Tongue (tissue), 2 donors: ENCODE measurements around the gene POLR3G. TPM values are rescaled to one million over a fixed set of nuclear protein-coding genes. Genes with fewer than 3 reads are reported as not detected.
A peak's percentile ranks its signal among the peaks of the same experiment; 100 is the strongest.

Experiments used
- DNase-seq: peaks from one replicate; pipeline ENCODE4 v3.0.0-alpha.2; 2015
- total RNA-seq: library from RNA; depleted of rRNA; stranded (reverse); fragments of >200 nt; gene quantifications from one replicate; pipeline ENCODE4 v1.2.3, GENCODE V29; 2014

POLR3G gene, protein sequence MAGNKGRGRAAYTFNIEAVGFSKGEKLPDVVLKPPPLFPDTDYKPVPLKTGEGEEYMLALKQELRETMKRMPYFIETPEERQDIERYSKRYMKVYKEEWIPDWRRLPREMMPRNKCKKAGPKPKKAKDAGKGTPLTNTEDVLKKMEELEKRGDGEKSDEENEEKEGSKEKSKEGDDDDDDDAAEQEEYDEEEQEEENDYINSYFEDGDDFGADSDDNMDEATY
- total RNA-seq = 1.5 TPM

DNA sequence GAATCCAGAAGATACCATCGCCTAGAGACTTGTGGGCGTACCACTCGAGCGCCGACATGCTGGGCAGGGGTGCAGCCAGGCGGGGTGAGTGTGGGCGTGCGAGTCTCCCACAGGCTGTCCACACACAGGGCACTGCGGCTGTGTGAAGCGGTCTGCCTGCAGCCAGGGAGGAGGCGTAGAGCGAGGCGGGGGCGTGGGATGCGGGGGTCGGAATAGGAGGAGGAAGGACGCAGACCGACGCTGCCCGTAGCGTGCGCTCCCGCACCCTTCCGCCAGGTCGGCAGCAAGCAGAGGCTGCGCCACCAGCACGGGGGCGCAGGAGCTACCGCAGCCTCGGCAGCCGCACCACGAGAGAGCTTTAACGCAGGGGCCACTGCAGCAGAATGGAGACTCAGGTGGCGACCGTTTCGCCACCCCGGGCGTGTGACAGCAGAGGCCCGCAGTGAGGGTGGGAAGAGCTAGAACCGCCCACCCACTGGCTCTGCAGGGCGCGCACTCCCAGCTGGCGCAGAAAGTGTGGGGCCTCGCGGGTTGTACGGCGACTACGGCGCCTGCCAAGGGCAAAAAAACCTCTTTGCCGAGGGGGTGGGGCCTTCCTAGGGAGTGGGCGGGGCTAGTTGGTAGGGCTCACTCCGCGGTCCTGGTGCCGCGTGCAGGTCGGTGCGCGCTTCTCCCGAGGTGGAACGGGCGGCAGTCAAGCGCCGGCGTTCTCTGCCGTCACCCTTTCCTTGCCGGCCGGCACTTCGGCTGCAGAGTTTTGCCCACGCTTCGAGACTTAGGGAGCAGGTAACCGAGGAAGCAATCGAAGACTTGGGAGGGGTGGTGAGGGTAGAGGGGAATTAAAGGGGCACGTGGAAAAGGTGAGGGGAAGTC lies at the start of gene POLR3G, which contains the start of gene MBLAC2:
Gene POLR3G (plus strand): TSS at position 630 of the 873 bp plus-strand sequence. CDS start 10,704 bp downstream, outside the sequence.
Gene MBLAC2 (minus strand): TSS at position 537 of the 873 bp plus-strand sequence. CDS start 479 bp downstream, at position 58.
- peak; percentile 97 for DNase-seq

DNA sequence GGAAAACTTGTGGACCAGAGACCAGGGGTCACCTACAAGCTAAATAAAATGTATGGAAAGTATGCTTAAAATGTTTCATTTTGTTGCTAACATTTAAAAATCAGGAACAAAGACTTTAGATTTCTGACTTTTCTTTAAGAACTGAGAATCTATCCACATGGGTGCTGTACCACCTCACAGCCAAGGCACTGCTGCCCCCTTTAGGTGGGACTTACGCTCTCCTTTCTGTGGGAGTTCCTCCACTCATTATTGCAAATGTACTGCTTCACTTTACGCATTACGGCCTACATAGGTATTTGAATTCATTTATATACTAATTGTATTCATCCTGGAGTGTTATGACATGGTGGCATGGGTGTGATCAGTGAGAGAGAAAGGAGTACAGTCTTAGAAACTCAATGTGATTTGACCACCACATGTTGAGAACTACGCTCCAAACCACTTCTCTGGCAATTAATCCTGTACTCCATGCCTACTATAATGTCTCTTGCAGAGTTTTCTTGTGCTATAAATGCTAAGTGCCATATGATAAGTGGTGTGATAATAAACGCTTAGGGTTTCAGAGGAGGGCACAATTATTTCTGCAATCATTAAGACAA lies 40.4 kb upstream of the POLR3G start:
- peak; percentile 48 for DNase-seq

DNA sequence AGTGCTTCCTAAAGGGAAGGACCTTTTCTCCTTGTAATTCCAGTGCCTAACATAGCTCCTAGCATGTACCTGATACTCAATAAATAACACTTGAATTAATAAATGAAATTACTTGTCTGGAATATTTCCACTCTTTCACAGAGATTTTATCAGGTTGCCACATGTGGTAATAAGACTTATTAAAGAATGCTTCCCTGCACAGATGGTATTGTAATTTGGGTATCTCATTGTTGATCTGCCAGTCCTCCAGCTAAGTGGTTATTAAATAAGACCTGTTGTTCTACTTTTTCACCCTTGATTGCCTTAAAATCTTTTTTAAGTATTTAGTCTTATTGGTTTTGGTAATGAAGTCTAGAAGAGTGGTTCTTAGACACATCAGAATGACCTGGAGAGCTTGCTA lies 37.0 kb upstream of the POLR3G start:
- no peak for DNase-seq

DNA sequence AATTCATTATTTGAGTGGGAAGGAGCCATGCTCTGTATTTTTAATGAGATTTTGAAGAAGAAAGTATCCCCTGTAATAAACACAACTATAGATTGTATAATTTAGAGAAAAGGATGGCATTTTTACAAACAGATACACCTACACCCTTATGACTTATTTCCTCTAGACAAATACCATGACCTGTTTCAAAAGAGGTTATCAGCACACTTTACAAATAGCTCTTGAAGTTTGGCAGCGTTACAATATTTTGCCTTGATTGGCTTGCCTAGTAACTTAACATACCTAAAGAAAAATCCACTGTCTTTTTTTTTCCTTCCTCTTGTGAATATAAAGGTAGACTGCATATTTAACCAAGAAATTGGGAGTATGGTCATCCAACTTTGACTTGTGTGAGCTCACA lies 36.6 kb upstream of the POLR3G start:
- no peak for DNase-seq

DNA sequence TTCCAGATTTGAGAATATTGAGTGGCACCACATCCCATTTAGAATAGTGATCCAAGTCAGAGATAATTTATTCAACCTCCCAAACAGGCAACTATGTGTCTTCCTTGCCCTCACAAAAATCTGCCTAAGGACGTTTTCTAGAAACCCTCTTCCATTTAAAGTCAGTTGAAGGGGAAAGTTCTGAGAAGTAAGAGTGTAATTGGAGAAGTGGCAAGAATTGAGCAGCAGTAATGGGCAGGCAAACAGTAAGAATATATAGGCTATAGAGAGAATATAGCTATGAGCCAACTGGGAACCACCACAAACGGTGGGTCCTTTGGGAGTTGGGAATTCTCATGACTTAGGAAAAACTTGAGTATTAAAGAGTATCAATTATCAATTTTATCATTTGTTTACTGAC lies 34.0 kb upstream of the POLR3G start:
- no peak for DNase-seq

DNA sequence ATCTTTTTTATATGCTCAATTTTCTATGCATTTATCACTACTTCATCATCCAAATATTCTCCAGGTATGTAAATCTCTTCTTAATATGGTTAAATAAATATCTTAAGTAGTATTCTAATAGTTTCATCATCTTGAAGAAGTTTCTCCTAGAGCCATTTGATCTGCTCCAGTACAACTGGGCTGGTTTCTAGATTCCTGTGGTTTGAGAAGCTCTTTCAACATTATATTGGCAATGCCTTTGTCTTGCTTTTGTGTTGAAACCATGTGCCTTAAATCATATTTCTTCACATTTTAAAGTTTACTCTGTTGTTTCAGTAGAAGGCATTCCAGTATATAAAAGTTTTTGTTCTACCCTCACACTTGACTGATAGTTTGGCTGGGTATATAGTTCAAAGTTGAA lies 27.7 kb upstream of the POLR3G start:
- no peak for DNase-seq

DNA sequence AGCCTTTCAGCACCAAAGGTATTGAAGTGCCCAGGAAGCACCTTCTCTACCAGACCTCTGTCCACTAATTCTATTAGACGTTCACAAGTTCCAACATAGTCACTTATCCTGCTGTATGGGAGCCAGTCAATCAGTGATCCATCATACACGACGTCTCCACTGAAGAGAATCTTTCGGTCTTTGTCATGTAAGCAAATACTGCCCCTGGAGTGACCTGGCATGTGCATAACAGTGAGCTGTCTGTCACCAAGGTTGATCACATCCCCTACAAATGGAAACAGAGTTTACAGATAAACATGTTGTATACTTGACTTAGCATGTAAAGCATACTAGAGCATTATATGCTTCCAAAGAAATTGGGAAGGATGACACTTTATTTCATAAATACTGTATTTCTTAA lies 13.4 kb upstream of the POLR3G start:
- DNase-seq = no peak

DNA sequence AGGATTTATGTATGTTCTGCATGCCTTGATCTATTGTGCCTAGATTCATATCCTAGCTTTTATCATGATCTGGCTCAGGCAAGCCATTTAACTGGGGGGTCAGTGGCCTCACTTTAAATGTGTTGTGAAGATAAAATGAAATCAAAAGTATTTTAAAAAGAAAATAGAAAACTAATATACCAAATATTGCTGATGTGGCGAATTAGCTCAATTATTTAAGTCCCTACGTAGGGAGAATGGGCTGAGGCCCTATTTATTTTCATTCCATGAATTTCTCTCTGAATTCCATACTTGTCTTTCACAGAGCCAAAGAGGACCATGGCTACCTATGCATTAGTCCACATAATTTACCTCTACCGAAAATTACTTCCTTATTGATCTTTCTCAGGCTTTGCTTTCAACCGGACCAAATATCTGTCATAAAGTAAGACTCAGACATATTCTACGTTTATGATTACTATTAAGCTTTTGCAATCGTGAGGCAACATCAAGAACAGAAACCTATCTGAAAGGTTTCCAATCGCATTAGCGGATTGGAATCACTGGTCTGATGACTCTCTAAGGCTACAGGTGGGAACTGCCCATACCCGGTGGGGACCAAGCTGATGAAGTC lies 1.8 kb upstream of the POLR3G start:
- DNase-seq = no peak

DNA sequence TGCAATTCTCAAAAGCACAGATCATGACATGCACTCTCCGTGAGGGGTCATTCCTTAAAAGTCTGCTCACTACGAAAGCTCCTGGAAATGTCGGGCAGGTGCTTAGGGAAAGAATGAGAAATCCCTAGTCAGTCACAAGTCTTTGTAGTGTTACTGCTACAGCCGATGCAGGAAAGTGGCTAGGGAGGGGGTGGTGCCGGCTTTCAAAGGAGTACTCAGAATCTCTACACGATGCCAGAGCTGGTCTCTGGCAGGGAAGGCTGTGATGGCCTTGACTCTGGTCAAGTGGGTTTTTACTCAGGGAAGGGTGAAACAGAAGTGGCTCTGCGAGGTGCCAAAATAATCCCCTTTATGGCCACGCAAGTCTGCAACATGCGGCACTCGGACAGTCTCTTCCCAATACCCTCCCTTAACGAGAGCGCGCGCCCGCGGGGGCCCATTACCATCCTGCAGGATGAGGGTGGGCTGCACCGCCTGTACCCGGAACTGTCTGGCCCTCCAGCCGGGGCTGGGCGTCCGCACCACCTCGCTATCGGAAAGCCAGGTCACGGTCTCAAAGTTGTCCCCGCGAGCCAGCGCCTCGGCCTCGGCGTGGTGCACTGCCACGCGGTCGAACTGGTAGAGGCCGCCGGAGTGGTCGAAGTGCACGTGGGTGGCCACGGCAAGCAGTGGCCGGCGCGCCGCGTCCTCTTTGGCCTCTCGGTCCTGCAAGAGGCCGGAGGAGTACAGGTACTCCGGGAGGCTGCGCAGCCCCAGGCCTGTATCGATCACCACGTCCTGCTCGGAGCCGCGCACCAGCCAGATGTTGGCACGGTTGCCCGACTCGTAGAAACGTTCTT lies 1.0 kb upstream of the POLR3G start:
- DNase-seq = peak; percentile 26

DNA sequence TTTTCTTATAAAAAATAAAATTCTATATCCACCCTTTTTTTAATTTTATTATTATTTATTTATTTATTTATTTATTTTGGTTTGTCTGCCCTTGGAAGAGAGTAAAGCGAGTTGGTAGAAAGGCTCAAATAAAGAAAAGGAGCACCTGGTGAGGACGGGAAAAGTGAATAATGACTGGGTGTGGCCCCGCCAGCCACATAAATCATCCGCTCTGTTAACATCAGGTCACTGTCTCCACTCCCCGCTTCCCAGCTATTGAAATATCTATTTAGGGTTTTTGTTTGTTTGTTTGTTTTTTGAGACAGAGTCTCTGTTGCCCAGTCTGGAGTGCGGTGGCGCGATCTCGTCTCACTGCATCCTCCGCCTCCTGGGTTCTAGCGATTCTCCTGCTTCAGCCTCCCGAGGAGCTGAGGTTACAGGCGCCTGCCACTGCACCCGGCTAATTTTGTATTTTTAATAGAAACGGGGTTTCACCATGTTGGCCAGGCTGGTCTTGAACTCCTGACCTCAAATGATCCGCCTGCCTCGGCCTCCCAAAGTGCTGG lies 844 bp downstream of the POLR3G start:
- DNase-seq = no peak

DNA sequence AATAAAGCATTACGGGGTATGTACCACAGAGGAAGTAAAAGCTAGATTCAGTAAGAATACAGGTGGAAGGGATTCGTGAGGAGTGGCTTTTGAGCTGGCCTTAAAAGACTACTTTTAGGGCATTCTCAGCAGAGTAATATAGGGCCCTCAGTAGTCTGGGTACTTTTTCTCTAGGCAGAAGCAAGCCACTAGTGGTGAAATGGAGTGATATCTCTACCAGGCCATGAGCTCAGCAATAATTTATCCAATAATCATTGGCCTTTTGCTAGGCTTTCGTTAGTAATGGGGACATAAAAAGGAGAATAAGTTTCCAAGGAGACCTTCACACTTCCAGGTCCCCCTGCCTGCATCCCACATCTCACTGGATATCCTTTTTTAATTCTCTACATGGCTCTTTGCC lies 1.7 kb downstream of the POLR3G start:
- DNase-seq = no peak

DNA sequence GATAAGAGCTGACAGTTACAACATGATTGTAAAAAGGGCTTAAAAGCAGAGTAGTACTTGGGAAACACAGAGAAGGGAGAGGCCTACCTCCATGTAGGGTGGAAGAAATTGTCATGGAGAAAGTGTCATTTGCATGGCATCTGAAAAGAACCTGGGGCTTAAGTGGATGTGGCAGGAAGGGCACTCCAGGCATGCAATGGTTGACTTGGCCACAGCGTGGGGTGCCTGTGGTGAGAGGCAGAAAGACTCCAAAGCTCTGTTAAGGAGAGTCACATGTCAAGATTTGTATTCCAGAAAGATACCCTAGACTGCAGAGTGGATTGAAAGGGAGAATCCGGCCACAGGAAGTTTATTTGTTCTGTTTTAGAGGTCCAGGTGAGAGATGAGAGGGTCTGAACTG lies 2.4 kb downstream of the POLR3G start:
- no peak for DNase-seq

DNA sequence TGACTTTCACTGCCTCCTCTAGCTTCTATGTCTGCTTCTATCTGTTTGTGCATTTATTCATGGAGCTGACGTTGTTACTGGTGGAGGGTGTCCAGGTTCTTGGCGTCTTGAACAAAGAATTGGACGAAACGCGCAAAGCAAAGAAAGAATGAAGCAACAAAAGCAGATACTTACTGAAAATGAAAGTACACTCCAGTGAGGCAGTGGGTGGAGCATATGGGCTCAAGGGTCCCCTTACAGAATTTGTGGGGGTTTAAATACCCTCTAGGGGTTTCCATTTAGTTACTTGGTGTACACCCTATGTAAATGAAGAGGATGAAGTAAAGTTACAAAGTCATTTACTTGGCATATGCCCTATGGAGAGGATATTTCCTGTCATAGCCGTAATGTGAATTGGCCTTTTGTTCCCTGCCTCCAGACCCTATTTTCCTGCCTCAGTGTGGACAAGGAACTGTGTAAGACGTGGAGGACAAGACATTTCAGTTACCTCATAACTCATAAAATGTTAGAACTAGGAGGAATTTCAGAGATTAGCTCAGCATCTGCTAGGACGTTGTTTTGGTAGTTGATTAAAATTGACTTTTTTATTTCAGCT lies 3.1 kb downstream of the POLR3G start:
- no peak for DNase-seq

DNA sequence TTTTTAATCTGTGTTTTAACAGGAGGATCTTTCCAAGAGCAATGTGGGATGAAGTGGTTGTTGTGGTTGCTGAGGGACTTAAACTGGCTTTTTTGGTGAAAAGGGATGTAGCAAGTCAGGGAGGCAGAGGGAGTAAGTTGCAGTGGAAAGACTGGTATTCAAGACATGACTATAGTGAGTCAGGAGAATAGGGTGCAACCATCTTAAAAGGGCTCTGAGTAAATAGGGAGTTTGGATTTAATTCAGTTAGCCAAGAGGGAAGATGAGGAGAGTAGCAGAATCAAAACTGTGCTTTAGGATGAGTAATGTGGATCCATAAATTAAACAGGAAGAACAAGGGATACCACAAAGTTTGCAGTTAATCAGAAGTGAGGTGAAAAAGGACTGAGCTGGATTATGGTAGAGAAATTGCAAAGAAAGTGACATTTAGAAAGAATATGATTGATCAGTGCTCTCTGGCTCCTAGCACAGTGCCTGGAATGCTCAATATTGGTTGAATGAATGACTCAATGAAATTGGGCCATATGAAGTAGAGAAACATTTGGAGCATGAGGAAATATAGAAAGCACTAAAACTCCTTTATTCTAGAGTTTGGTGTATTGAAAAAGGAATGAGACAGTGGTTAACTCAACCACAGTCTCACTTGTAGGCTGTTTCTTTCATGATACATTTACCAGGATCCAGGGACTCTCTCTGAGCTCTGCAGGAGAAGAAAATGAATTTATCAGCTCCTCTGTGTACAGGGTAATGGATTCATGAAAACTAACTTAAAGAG lies 5.1 kb downstream of the POLR3G start:
- DNase-seq = no peak

DNA sequence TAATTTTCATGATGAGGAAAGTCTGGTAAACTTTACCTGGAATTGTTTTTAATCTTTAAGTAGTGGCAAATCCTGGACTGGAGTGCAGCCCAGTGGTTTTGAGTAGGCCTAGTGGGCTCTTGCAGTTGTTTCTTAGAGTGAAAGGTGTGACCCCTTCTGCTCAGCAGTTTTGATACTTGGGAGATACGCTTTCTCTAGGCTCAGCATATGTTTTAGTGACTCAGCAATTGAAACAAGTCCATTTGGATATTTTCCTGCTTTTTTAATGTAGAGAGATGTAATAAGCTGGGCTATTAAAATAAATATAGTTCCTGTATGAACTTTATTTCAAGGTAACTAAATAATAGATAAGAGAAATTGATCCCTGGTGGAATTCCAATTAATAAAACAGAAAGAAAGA lies 6.0 kb downstream of the POLR3G start:
- no peak for DNase-seq

DNA sequence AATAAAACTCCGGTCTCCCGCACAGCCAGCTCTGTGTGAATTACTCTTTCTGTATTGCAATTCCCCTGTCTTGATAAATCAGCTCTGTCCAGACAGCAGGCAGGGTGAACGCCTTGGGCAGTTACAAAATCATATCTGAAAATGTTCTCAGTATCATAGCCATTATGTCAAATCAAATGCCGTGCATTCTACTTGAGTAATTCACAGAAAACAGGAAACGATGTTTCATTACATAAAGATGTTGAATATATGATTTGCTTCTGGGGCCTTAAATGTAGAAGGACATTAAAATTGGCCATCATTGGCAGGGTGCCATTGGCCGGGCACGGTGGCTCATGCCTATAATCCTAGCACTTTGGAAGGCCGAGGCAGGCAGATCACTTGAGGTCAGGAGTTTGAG lies 8.5 kb downstream of the POLR3G start:
- DNase-seq = no peak

DNA sequence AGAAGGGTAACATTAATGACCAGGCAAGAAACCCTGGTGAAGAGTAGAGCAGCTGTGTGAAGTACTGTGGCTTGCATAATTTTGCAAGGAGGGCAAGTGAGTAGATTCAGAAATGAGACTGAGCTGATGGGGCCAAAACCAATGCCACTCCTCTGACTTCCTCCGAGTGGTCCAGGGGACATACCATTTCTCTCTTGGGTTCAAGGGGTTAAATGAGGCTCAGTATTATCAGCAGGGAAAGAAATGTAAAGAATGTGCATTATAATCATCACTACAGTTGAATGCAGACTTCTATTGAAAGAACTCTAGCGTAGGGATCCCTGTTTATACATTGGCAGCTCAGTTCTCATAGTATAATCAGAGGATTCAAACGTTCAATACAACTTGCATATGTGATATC lies 9.9 kb downstream of the POLR3G start:
- DNase-seq = no peak

DNA sequence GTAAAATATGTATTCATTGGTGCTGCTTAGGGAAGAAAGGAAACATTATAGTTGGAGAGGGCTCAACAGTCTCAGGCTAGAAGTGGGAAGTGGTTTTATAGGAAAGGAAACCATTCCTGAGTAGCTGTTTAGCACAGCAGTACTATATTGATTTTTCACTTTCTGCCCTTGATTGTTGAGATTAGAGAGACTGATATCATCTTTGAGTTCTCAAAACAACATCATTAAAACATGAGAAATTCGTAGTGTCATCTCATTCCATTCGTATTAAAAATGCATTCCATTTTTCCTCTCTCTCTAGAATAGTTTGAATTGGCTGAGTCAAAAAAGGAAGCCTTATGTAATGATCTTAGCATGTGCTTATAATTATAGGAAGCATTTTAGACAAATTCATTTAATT lies 14.1 kb downstream of the POLR3G start:
- no peak for DNase-seq

DNA sequence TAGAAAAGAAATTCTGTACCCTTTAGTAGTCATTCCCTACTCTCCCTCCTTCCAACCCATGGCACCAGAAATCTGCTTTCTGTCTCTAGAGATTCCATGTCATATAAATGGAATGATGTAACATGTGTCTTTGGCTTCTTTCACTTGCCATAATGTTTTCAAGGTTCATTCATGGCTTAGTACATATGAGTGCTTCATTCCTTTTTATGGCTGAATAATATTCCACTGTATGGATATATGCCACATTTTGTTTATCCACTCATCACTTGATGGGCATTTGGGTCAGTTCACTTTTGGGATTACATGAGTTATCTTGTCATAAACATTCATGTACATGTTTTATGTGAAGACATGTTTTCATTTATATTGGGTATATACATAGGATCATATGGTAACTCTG lies 19.4 kb downstream of the POLR3G start:
- no peak for DNase-seq

DNA sequence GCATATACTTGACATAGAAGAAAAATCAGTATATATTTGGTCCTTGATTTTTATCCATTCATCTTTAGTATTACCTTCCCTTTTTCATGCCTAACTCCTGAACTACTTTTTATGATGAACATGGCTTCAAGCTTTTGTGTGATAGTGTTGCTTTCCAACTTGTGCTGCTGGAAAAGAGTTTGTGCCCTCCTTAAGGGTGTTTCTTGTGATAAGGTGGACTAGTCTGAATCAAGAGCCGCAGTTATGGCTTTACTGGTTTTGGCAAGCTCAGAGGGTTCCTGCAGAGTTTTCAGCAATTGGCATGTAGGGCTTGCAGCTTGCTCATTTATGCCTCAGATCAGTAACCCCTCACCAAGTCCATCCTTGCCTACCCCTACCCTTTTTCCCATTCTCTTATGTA lies 20.5 kb downstream of the POLR3G start:
- DNase-seq = no peak
